NCI-H2029 (cell line): ENCODE data around the gene ZNF423.

Experiments used
- DNase-seq: peaks from one replicate; lab custom pipeline; 2025; lab: John Stamatoyannopoulos, UW

Gene ZNF423

GRCh38 chr16:49750341-49751000, 105.4 kb downstream of the ZNF423 start:
- no peak for DNase-seq

GRCh38 chr16:49749816-49750215, 106.1 kb downstream of the ZNF423 start:
- no peak for DNase-seq

DNA sequence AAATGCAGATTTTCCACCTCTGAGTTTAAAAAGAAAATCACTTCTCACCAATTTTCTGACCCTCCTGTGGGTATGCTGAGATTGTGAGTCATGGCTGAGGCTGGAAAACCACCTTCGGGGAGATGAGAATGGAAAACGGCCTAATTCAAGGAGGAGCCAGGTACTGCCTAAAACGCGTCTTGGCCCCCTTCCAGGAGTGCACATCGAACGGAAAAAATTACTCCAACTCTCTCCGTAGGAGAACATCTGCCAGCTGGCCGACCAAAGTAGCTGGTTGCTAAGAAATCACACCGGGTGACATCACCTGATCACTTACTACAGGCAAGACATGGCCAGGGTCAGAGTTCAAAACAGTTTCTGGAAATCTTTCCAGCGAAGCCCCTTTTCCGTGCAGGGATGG, 107.6 kb downstream of the ZNF423 start:
- DNase-seq, result no peak

- DNase-seq, result no peak
Observed at GRCh38 chr16:49747654-49748053, 108.3 kb downstream of the ZNF423 start.

DNA sequence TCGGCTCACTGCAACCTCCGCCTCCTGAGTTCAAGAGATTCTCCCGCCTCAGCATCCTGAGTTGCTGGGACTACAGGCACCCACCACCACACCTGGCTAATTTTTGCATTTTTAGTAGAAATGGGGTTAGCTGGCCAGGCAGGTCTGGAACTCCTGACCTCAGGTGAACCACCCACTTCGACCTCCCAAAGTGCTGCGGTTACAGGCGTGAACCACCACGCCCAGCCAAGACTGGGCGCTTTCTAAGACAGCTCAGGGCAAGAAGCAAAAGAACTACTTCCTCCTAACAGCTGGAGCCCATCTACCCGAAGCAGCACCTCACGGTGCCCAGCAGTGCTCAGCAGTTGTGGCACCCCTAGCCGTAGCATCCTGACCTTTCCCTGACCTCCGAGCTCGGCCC, 109.4 kb downstream of the ZNF423 start:
- no peak for DNase-seq

DNA sequence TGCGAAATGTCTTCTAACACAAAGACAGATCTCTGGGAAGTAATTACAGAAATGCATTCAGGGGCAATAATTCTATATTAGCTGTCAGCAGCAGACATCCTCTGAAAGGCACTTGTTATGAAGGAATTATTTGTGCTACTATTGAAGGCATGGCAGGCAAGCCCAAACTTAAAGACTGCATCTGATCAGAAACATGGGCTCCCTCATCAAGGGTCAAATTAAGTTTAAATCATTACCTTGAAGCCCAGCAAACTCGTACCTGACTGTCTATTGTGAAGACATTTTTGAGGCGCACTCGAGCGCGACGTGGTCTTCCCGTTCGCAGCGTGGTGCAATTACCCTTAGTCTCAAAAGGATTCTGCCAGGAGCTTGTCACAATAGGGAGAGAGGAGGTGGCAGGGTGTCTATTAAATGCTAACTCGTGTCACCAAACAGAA, 110.6 kb downstream of the ZNF423 start:
- DNase-seq, result no peak

DNA sequence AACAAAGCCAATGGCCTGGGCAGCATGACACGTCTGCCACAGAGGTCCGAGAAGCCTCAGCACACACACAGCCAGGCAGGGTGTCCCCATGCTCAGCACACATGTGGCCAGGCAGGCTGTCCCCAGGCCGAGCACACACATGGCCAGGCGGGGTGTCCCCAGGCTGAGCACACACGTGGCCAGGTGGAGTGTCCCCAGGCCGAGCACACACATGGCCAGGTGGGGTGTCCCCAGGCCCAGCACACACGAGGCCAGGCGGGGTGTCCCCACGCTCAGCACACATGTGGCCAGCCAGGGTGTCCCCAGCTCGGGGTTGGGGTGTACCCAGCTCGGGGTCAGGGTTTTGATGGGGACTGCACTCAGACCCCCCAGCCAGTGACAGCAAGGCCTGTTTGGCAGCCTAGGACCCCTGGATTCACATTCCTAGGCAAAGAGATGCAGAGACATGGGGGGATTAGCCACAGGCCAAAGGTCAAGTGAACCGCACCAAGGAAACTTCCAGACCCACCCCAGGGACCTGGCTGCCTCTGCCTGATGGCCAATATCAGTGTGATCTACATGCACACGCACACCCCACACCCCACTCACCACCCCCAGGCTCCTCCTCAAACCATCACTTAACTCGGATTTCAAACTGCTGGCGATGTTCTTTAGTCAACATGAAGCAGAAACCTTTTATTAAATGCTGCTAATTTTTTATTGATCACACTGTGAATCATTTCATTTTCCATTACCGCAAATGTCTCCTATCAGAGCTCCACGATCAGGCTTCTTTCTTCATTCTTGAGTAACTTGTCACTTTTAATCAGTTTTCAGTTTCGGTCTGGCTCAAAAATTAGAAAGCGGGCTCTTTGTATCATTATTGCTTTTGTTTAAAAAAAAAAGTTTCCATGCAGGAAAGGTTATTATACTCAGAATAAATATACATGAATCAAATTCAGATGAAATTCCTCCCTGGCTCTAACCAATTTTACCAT, 111.4 kb downstream of the ZNF423 start:
- no peak for DNase-seq

- DNase-seq, result no peak
Observed at GRCh38 chr16:49743658-49744057, 112.3 kb downstream of the ZNF423 start.

DNA sequence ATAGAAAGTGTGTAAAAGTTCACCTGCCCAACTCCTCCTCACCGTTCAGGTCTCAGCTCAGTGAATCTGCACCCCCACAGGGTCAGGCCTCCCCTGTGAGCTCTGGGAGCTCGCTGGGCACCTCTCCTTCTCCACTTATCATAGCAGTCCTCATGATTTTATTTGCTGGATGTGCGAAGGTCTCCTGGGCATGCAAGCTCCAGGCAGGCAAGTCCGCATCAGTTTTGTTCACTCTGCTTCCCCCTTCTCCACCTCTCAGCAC, 112.8 kb downstream of the ZNF423 start:
- DNase-seq, result no peak

GRCh38 chr16:49742428-49743202, 113.3 kb downstream of the ZNF423 start:
- no peak for DNase-seq

- no peak for DNase-seq
Observed at GRCh38 chr16:49740256-49740655, 115.7 kb downstream of the ZNF423 start.

GRCh38 chr16:49739381-49739780, 116.5 kb downstream of the ZNF423 start:
- no peak for DNase-seq

GRCh38 chr16:49738832-49739231, 117.1 kb downstream of the ZNF423 start:
- DNase-seq, result no peak

DNA sequence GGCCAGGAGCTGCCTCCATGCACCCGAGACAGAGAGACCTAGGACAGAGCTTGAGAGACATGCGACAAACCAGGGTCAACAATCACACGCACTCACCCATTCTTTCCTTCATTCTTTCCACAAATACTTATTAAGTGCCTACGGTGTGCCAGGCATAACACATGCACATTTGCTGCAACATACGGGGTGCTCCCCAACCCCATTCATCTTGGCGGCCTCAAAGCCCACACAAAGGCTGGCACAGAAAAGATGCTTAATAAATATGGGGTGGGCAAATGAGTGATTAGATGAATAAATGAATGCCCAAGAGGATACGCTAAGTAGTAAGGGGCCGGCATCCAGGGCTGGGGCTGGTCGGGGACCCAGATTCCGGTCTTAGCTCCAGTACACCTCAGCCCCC, 117.9 kb downstream of the ZNF423 start:
- DNase-seq, result no peak

DNA sequence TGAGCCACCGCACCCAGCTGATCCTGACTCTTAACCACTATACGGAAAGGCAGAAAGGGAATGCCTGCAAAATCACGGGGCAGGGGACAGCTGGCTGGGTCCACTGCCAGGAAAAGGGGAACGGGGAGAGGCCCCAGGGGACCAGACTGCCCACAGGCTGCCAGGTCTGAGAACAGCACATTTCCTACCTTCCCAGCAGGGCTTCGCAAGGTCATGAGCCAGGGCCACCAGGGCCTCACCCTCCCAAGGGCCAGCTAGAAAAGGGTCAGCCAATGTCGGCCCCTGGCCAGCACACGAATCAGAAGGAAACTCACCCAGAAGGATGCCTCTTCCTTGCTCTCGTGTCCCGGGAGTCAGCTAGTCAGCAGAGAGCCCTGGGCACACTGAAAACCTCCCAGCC, 118.4 kb downstream of the ZNF423 start:
- DNase-seq, result no peak

DNA sequence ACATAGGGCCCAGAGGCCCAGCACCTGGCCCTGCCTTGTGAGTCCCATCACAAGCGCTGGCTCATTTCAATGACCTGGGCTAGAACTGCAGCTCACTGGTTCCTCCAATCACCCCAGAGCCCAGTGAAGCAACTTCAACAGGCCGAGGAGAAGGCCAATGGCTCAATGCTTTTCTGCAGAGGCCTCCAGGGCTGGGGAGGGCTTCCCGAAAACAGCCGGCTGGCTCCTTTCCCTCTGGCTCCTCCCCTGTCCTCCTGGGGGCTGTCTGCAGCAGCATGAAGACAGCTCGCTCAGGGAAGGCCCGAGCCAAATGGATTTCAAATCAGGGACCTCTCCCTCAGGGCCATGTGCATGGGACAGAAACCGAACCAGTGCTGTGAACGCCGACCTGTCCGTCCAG, 121.6 kb downstream of the ZNF423 start:
- no peak for DNase-seq

GRCh38 chr16:49733313-49734009, 122.5 kb downstream of the ZNF423 start:
- no peak for DNase-seq

DNA sequence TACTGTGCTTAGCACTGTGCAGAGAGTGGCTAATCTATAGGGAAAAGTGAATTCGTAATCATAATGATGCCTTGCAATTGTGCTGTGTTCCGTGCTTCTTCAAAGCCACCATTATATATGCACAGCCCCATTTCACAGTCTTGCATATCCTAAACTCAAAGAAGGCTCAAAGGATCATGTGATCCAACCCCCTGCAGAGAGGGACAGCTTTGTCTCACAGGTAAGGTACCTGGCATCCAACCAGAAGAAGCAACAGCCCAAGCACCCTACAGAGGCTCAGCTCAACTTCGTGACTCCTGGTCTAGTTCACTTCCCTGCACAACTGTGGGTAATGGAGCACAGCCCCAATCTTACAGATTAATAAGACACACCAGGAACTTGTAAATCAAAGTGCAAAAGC, 124.0 kb downstream of the ZNF423 start:
- no peak for DNase-seq

DNA sequence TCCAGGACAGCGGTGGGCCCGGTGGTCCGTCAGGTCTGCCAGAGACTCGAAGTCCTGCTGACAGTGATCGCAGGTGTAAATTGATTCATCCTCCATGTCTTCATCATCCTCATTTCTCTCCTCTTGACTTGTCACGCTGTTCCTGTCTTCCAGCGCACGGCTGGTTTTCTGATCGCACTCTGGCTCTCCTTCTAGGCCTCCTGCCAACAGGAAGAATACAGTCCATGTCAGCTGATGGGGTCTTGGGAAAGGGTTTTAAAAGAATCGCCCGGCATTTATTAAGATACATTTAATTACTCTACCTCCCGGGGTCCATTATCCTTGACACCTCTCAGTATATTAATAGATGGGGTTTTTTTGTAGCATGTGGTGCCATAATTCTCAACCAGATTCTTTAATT, 125.1 kb downstream of the ZNF423 start:
- no peak for DNase-seq

DNA sequence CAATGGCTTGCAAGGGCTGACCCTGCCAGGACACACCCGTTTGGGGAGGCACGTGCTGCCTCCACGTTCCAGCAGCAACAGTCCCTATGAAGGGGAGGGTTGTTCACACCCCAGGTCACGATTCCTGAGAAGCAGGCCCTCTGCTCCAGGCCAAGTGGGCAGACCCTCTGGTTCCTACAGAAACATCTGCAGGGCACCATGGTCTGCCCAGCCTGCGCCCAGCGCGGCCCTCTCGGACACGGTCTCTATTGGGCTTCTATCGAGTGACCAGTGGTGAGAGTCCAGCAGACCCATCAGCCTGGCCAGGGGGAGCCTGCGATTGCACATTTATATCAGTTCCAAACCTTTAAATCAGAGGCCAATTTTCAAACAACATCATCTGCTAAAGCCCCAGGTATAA, 128.3 kb downstream of the ZNF423 start:
- DNase-seq, result no peak

DNA sequence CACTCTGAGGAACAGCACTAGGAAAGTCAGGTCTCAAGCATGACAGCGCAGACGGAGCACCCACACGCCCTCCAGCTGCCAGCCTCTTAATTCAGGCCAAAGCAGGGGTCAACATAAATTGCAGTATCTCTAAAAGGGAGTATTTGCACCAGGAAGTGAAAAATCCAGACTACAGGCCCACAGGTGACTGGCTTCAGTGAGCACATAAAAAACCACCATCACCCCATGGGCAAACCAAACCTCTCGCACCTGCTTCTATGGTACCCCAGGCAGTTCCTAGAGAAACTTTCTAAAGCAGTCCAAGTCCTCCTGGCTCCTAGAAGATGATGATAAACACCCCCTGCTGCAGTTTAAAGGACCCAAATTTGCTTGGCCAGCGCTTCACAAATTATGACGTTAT, 129.8 kb downstream of the ZNF423 start:
- no peak for DNase-seq

DNA sequence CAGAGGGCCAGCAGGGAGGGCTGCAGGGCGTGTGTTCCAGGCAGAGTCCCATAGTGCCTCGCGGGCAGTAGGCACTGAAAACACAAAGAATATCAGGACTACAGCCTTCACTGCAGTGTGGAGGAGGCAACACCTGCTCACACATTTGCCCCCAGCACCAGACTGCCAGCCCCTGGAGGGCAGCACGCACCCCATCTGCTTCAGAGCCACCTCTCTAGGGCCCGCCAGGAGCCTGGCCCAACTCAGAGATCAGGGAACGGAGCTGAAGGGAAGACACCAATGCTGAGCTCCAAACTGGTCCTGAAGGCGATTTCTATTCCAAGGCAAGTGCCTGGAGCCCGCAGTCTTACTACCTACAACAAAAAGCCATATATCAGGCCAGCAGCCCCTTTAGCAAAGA, 130.3 kb downstream of the ZNF423 start:
- no peak for DNase-seq
